Germinal center (tissue), 1 donor: ENCODE measurements around the gene ZBTB5.
"Not testable (repeated sequence)": the region's sequence is repeated elsewhere in the genome, so short reads cannot be mapped to it uniquely, and the experiment has no call there.

Source experiments
- DNase-seq: peaks from one replicate; pipeline ENCODE4 v3.0.0; 2012; ENCODE audit warnings: mixed read lengths, low spot score

Gene ZBTB5

GRCh38 chr9:37451628-37452027 is 13.6 kb downstream of the ZBTB5 start:
- DNase-seq: no peak

GRCh38 chr9:37449862-37450632 is 15.2 kb downstream of the ZBTB5 start:
- no peak for DNase-seq

GRCh38 chr9:37447111-37447510 is 18.1 kb downstream of the ZBTB5 start:
- no peak for DNase-seq

- no peak for DNase-seq
Measured at GRCh38 chr9:37446401-37446800, 18.8 kb downstream of the ZBTB5 start.

- DNase-seq: no peak
Measured at GRCh38 chr9:37445832-37446231, 19.4 kb downstream of the ZBTB5 start.

GRCh38 chr9:37444890-37445289 is 20.4 kb downstream of the ZBTB5 start:
- DNase-seq: no peak

DNA sequence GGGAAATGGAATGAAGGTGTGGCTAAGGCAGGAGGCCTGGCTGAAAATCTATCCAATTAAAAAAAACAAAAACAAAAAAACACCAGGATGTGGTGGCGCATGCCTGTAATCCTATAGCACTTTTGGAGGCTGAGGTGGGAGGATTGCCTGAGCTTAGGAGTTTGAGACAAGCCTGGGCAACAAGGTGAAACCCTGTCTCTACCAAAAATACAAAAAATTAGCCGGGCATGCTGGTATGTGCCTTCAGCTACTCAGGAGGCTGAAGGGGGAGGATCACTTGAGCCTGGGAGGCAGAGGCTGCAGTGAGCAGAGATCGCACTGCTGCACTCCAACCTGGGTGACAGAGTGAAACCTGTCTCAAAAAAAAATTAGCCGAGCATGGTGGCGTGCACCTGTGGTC is 21.7 kb downstream of the ZBTB5 start:
- no peak for DNase-seq

DNA sequence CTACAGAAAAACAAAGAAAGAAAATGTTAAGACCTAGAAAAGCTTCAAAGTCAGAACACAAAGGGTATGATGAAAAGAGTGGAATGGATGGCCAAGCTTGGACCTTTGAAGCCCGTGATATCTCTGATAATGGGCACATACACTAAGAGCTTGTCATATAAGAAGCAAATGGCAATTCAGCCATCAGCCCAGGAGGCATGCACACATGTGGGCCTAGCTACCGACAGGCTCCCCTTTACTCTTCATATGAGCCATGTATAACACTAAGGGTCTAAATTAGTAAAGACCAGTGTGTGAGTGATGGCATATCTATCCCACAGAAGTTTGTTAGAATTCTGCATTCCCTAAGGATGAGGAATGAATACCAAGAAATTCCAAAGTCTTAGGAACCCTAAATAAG is 22.7 kb downstream of the ZBTB5 start:
- no peak for DNase-seq

- no peak for DNase-seq
Measured at GRCh38 chr9:37441776-37442370, 23.4 kb downstream of the ZBTB5 start.

DNA sequence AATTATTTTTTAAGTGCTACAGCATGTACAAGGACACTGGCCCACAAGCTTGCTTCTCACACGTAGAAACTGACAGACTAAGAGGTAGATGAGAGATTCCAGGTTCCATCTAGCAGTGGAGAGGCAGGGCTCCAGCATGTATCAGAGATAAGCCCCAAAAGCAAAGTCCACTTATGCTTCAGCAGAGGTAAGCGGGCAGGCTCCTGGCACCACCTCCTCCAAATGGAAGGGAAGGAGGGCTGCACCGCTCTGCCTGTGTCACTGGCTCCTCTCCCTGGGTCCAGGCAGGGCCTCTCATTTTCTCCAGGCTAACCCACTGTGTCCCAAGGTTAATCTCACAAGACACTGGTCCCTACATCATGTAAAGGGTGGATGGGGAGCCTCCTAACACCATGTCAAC is 26.9 kb downstream of the ZBTB5 start:
- no peak for DNase-seq

GRCh38 chr9:37437621-37438020 is 27.6 kb downstream of the ZBTB5 start:
- DNase-seq: no peak

- DNase-seq: no peak
Measured at GRCh38 chr9:37437010-37437409, 28.2 kb downstream of the ZBTB5 start.

DNA sequence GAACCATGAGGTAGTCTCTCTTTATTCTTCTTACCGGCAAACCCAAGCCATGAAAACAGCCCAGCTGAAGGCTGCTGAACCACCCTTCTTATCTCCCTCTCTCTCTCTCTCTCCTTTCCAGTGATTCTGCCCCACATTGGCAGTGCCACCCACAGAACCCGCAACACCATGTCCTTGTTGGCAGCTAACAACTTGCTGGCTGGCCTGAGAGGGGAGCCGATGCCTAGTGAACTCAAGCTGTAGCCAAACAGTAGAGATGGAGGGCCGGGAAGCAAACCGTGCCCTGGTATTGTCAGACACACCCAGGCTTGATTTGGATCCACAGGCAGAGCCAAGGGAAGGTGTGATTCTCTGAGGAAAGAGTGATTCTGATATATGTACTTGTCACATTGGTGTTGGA is 28.7 kb downstream of the ZBTB5 start:
- no peak for DNase-seq

DNA sequence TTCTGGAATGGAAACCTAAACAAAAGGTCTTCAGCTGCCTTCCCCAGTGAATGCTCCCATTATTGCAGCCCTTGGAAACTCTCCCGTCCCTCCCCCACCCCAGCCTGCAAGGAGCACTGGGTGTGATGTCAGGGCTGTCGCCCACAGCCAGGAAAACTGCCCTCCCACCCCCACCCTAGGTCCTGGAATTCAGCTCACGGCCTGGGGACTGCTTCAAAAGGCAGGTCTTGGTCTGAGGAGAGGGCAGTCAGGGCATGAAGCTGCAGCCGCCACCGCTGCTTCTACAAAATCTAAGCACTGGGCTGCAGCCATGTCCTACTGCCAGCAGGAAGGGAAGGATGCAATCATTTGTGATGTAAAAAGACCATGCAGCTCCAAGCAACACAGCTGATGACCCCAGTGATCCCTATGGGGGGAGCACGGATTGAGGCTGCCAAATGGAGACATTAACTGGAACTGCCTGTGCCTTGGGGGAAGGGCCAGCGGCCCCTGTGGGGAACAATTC is 31.3 kb downstream of the ZBTB5 start:
- no peak for DNase-seq

DNA sequence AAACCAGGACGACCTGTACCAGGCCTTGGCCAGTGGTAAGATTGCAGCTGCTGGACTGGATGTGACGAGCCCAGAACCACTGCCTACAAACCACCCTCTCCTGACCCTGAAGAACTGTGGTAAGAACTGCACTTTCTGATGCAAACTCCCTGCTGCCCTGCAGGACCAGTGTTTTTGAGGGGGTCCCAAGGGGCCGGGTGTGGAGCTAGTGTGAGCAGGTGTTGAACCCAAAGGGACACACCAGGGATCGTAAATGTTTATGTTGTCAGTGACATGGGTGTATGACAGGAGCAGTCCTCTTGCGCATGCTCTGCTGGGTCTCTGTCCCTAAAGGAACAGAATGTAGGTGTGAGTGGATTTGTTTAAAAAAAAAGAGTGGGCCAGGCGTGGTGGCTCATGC is 33.2 kb downstream of the ZBTB5 start:
- no peak for DNase-seq

GRCh38 chr9:37430841-37431597 is 34.2 kb downstream of the ZBTB5 start:
- no peak for DNase-seq

- no peak for DNase-seq
Measured at GRCh38 chr9:37429441-37430285, 35.6 kb downstream of the ZBTB5 start.

- DNase-seq: no peak
Measured at GRCh38 chr9:37428345-37428744, 36.9 kb downstream of the ZBTB5 start.

- no peak for DNase-seq
Measured at GRCh38 chr9:37426846-37427245, 38.4 kb downstream of the ZBTB5 start.

GRCh38 chr9:37426431-37426830 is 38.8 kb downstream of the ZBTB5 start:
- DNase-seq: not testable (repeated sequence)

GRCh38 chr9:37425298-37425752 is 39.9 kb downstream of the ZBTB5 start:
- DNase-seq: no peak
